Measurements from ENCODE around the gene FBLN1. TPM values are rescaled to one million over a fixed set of nuclear protein-coding genes. Genes with fewer than 3 reads are reported as not detected.

Gene FBLN1
- total RNA-seq, 1 experiment from 2014 or later: 23.4 TPM

DNA sequence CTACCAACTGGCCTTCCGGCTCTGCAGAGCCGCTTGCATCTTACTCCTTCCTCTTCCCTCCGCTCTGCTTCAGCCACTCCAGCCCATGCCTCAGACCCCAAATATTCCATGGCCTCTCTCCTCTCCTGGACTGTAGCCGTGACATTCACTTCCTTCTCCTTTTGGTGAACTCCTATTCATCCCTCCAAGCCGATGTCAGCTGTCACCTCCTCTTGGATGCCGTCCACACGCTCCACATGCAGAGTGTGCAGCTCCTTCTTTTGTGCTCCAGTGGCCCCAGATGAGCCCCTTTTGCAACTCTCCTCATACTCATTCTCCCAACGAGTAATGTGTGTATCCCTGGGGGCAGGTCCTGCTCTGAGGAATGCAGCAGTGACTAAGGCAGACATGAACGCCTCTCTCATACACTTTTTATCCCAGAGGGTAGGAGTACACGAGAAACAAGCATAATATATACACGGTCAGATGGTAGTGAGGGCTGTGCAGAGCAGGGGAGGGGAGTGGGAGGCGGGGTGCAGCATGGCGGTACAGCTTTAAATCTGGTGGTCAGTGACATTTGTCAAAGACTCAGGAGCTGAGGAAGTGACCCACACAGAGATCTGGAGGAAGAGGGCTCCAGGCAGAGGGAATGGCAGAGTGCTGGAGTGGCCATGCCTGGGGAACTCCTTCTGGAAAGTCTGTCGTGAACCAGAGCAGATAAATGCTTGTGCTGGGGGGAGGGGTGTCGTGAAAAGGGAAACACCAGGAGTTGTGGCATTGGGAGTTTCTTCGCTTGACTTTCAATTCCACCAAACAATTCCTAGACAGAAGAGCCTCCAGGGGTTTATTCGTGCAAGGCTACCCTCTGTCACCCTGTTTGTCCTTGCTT, 85.2 kb downstream of the FBLN1 start:
- ChIA-PET RAD21 (ENCODE audit: low non-redundant PET in 1 of 2, low total read pairs in 2 of 2, uncharacterized antibody in 2 of 2, unreplicated experiment in 2 of 2) (no interaction called here), POLR2A (no interaction called here), CTCF (no interaction called here)
- Histone ChIP-seq H4K20me1 (ENCODE audit: insufficient read depth) (no peaks in the 10 kb centered on the region), H3K4me2 (ENCODE audit: low read length) (no peak overlapping the region), H3K4me3 (replicated peaks in 1 of 2; ENCODE audit: low read depth in 1 of 2, low read length in 2 of 2) (no peak overlapping the region), H3K9me2 (ENCODE audit: insufficient read depth) (no peaks in the 10 kb centered on the region), H3K9ac (ENCODE audit: low read length) (no peak overlapping the region), H2AFZ (ENCODE audit: low read depth, low read length, poor library complexity, severe bottlenecking) (no peak overlapping the region), H3K9me3 (ENCODE audit: control insufficient read depth in 1 of 2, insufficient read depth in 1 of 2, low read depth in 1 of 2, low read length in 2 of 2) (no peaks in the 10 kb centered on the region), H3K79me2 (ENCODE audit: insufficient read depth, low read length) (no peaks in the 10 kb centered on the region), H3K27ac (ENCODE audit: low read depth, low read length) (no peak overlapping the region), H3K27me3 (ENCODE audit: insufficient read depth, low read length) (no peaks in the 10 kb centered on the region), H3K36me3 (ENCODE audit: control insufficient read depth in 1 of 2, insufficient read depth in 2 of 2, low read length in 2 of 2) (no peaks in the 10 kb centered on the region), H3K4me1 (ENCODE audit: control insufficient read depth in 1 of 2, insufficient read depth in 2 of 2, low read length in 2 of 2) (peaks cover 0 to 4% of the 10 kb centered on the region in 2 experiments; a peak in 1 of 4 replicates)
- no TSS peak for BruUV-seq (replicated peaks)
- DNase-seq (ENCODE audit: low read depth, low spot score) (no peak), ATAC-seq (no peak)
- intact Hi-C loops (cut with micrococcal nuclease): no loop called here
- TF ChIP-seq, protein P1, sequence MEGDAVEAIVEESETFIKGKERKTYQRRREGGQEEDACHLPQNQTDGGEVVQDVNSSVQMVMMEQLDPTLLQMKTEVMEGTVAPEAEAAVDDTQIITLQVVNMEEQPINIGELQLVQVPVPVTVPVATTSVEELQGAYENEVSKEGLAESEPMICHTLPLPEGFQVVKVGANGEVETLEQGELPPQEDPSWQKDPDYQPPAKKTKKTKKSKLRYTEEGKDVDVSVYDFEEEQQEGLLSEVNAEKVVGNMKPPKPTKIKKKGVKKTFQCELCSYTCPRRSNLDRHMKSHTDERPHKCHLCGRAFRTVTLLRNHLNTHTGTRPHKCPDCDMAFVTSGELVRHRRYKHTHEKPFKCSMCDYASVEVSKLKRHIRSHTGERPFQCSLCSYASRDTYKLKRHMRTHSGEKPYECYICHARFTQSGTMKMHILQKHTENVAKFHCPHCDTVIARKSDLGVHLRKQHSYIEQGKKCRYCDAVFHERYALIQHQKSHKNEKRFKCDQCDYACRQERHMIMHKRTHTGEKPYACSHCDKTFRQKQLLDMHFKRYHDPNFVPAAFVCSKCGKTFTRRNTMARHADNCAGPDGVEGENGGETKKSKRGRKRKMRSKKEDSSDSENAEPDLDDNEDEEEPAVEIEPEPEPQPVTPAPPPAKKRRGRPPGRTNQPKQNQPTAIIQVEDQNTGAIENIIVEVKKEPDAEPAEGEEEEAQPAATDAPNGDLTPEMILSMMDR (IDR thresholded peaks at IDR 0.05 in 2 of 3, conservative IDR thresholded peaks at IDR 0.05 in 1 of 3; ENCODE audit: borderline replicate concordance in 1 of 3, insufficient read depth in 1 of 3, low read depth in 2 of 3, low read length in 2 of 3): no peak
- no peak for TF ChIP-seq SRF (IDR thresholded peaks at IDR 0.05; ENCODE audit: low read depth)
- no peak for TF ChIP-seq EGR1 (IDR thresholded peaks at IDR 0.05; ENCODE audit: low read depth)
- no peak for TF ChIP-seq ELF1 (IDR thresholded peaks at IDR 0.05; ENCODE audit: borderline replicate concordance, low read depth)

DNA sequence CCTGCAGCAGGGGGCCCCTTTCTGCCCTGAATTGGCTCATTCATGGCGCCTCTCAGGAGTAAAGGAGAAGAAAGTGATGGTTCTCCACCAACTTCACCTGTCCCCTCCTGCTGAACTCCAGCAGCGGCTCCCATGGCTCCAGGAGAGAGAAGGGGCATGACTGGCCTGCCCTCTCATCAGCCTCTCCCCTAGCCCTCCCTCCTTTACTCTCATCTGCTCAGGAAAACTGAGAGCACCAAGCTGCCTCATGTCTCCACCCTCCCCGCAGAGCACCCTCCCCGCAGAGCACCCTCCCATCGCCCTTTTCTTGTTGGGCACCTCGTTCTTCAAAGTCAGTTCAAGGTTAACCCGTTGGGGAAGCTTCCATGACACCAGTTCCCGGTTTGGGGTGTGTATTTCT, 86.9 kb downstream of the FBLN1 start:
- ChIA-PET CTCF (no interaction called here), POLR2A (no interaction called here), RAD21 (ENCODE audit: low non-redundant PET in 1 of 2, low total read pairs in 2 of 2, uncharacterized antibody in 2 of 2, unreplicated experiment in 2 of 2) (no interaction called here)
- intact Hi-C loops (cut with micrococcal nuclease): no loop called here
- no peak overlapping the region for H2AFZ ChIP-seq (ENCODE audit: low read depth, low read length, poor library complexity, severe bottlenecking)
- no peaks in the 10 kb centered on the region for H3K27me3 ChIP-seq (ENCODE audit: insufficient read depth, low read length)
- H3K27ac ChIP-seq (ENCODE audit: low read depth, low read length): no peak overlapping the region
- H3K36me3 ChIP-seq (ENCODE audit: control insufficient read depth in 1 of 2, insufficient read depth in 2 of 2, low read length in 2 of 2): no peaks in the 10 kb centered on the region
- TF ChIP-seq YY1 (IDR thresholded peaks at IDR 0.05; ENCODE audit: extremely low read depth, insufficient replicate concordance, low read depth, low read length): no peak
- TF ChIP-seq ZNF274 (IDR thresholded peaks at IDR 0.05; ENCODE audit: low read depth, low read length): no peak
- TF ChIP-seq RAD21 (IDR thresholded peaks at IDR 0.05; ENCODE audit: low read depth): no peak
- H3K4me3 ChIP-seq (replicated peaks in 1 of 2; ENCODE audit: low read depth in 1 of 2, low read length in 2 of 2): no peak overlapping the region
- no peaks in the 10 kb centered on the region for H4K20me1 ChIP-seq (ENCODE audit: insufficient read depth)
- DNase-seq (ENCODE audit: low read depth, low spot score): no peak
- H3K79me2 ChIP-seq (ENCODE audit: insufficient read depth, low read length): no peaks in the 10 kb centered on the region
- H3K4me2 ChIP-seq (ENCODE audit: low read length): no peak overlapping the region
- peaks cover 0 to 4% of the 10 kb centered on the region in 2 experiments; a peak in 1 of 4 replicates for H3K4me1 ChIP-seq (ENCODE audit: control insufficient read depth in 1 of 2, insufficient read depth in 2 of 2, low read length in 2 of 2)
- no peaks in the 10 kb centered on the region for H3K9me3 ChIP-seq (ENCODE audit: control insufficient read depth in 1 of 2, insufficient read depth in 1 of 2, low read depth in 1 of 2, low read length in 2 of 2)
- no TSS peak for BruUV-seq (replicated peaks)
- H3K9ac ChIP-seq (ENCODE audit: low read length): no peak overlapping the region
- no peak for ATAC-seq
- no peaks in the 10 kb centered on the region for H3K9me2 ChIP-seq (ENCODE audit: insufficient read depth)

Measured in HCT116 (cell line).